ENCODE data around the gene NHLH1. TPM values are rescaled to one million over a fixed set of nuclear protein-coding genes. Genes with fewer than 3 reads are reported as not detected.
"Not testable (repeated sequence)": the region's sequence is repeated elsewhere in the genome, so short reads cannot be mapped to it uniquely, and the experiment has no call there.

Gene NHLH1
- total RNA-seq, 2 experiments from 2014 or later = 0.10 to 0.25 TPM

DNA sequence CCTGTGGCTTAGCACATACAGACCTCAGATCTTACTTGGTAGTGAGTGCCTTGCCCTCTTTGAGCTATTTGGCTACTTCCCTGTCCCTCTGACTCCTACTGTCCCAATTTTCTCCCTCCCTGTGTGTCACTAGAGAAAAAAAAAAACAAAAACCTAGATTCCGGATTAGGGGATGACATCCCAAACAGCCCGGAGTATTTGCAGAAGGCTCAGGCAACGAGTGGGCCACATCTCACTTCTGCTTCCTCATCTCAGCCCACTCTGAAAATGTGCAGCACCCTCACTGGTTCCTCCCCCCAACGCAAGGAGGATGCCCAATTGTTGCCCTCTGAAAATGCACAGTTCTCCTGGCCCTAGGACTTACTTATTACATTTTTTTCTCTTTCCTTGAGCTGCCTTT lies 4.9 kb downstream of the NHLH1 start:
- Mint-ChIP-seq H3K4me1 (peaks cover 24% of the 10 kb centered on the region), H3K9me3 (no peaks in the 10 kb centered on the region), H3K4me3 (no peak overlapping the region), H3K36me3 (ENCODE audit: low read depth) (no peaks in the 10 kb centered on the region), H3K27me3 (peaks cover 3% of the 10 kb centered on the region), H3K27ac (no peak overlapping the region)
- ChIA-PET POLR2A (no interaction called here), CTCF (interaction anchor here (0.5 to 2.1 kb wide), 7 partner anchors 19 to 468 kb away, joined by 3 to 4 read pairs (median 3); partner anchors contain the start of gene SLAMF6)
- DNase-seq = no peak

DNA sequence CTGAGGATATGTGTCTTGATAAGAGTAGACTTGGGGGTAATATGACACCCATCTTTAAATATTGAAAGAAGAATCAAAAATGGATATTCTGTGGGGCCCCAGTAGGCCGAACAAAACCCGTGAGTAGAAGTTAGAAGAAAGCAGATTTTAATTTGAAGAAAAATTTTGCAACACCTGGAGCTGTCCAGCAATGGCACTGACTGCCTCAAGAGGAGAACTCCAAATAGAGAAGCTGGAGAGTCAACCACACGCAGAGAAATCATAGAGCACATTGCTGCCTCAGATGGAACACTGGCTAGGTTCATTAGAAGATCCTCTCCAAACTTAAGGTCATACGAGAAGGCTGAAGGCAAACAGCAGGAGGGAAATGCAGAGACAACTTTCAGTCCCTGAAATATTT lies 6.8 kb downstream of the NHLH1 start:
- peaks cover 3% of the 10 kb centered on the region for H3K27me3 Mint-ChIP-seq
- no peak overlapping the region for H3K27ac Mint-ChIP-seq
- no peak for DNase-seq
- H3K4me1 Mint-ChIP-seq = peaks cover 15% of the 10 kb centered on the region
- ChIA-PET POLR2A (no interaction called here), CTCF (interaction anchor here (1.0 to 1.4 kb wide), 4 partner anchors 13 to 35 kb away, joined by 3 to 5 read pairs (median 3); no protein-coding TSS in a partner anchor)
- H3K9me3 Mint-ChIP-seq = no peaks in the 10 kb centered on the region
- no peaks in the 10 kb centered on the region for H3K36me3 Mint-ChIP-seq (ENCODE audit: low read depth)
- H3K4me3 Mint-ChIP-seq = no peak overlapping the region

DNA sequence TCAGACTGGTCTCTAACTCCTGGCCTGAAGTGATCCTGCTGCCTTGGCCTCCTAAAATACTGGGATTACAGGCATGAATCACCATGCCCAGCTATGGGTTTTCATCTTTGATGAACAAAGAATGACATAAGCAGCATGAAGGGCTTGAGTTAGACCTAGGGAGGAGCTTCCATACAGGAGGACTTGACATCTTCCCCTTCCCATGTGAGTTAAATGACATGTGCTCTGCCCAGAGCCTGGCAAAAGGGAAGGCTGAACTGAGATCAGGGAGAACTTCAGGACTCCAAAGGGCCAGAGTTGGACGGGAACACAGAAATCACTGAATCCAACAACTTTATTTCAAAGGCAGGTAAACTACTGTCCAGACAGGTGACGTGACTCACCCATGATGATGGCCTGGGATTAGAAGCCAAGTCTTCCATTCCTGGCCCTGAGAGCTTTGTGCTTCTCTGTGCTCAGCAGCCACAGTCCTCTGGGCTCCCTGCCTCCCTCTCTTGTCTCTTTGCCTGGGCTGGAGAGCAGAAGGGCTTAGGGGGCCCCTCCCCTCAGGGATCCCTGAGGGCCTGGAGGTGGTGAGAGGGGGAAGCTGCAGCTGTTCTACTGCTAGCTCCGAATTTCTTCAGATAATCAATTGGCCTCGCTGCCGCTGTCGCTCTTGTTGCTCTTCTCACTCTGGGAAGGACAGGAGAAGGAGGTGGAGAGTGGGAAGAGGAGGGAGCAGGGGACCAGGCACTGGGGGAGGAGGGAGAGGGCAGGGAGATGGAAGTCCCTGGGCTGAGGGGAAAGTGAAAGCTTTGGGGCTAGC lies 7.6 kb downstream of the NHLH1 start:
- no peak for DNase-seq
- H3K27ac Mint-ChIP-seq = no peak overlapping the region
- peaks cover 15% of the 10 kb centered on the region for H3K4me1 Mint-ChIP-seq
- no peak overlapping the region for H3K4me3 Mint-ChIP-seq
- ChIA-PET POLR2A (no interaction called here), CTCF (interaction anchor here (0.6 to 1.4 kb wide), 6 partner anchors 9 to 272 kb away, joined by 3 to 5 read pairs (median 3); no protein-coding TSS in a partner anchor)
- no peaks in the 10 kb centered on the region for H3K9me3 Mint-ChIP-seq
- H3K27me3 Mint-ChIP-seq = peaks cover 7% of the 10 kb centered on the region
- H3K36me3 Mint-ChIP-seq (ENCODE audit: low read depth) = no peaks in the 10 kb centered on the region

DNA sequence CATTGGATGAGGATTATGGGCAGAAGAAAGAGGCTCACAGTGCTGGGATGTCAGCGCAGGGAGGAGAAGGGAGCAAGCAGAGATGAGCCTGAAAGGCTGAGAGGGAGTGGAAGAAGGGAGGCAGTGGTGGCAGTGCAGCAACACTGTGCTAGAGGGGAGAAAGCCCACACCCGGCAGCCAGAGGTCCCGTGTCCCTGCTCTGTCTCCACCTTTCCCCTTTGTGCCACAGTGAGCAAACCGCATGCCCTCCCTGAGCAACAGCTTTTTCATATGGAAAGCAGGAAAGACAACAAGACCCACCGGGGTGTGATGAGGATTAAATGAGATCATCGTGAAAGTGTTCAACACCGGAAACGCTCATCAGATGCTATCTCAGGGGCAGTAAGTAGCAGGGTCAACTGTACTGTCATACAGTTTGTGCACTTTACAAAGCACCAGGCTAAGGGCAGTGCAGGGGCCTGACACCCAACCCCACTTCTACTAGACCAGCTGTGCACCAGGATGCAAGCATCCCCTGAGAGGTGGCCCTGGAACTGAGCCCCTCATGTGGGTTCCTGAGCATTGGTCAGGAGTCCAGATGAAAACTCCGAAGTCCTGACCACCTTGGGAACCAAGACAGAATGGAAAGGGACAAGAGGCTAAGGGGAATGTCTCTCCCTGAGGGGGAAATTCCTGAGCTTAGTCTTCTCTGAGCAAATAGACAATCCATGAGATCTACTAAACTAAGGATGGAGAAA lies 9.1 kb downstream of the NHLH1 start:
- peaks cover 6% of the 10 kb centered on the region for H3K27me3 Mint-ChIP-seq
- DNase-seq = peak; percentile 21
- no peaks in the 10 kb centered on the region for H3K9me3 Mint-ChIP-seq
- CTCF ChIA-PET = interaction anchor here (0.5 to 2.4 kb wide), 19 partner anchors 9 to 397 kb away, joined by 3 to 18 read pairs (median 5); partner anchors contain the start of gene NHLH1
- POLR2A ChIA-PET = no interaction called here
- H3K4me3 Mint-ChIP-seq = no peak overlapping the region
- H3K36me3 Mint-ChIP-seq (ENCODE audit: low read depth) = no peaks in the 10 kb centered on the region
- peaks cover 15% of the 10 kb centered on the region for H3K4me1 Mint-ChIP-seq
- H3K27ac Mint-ChIP-seq = peak overlapping the region; percentile 20

DNA sequence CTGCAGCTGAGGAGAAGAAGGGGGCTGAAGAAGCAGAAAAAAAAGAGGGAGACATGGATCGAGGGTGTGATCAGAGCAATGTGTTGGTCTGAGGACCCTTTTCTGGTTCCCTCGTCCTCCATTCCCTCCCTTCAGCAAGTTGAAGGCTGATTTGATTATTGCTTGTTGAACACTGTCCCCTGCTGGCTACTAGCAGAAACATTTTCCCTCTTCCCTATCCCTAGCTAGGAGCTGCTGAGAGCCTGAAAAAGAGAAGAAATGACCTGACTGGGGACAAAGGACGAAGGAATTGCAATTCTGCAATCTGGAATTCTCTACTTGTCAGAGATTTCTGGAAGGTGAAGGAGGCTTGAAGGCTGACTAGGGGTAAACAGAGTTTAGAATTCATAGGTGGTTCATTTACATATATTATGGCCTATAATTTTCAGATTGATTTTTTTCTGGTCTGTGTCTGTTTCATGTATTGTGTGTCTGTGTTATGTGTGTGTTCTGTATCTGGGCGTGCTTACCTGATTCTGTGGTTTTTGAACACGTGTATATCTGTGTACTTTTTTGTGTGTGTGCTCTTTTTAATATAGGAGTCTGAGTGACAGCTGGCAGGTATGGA lies 9.8 kb downstream of the NHLH1 start:
- H3K36me3 Mint-ChIP-seq (ENCODE audit: low read depth) = no peaks in the 10 kb centered on the region
- peaks cover 15% of the 10 kb centered on the region for H3K4me1 Mint-ChIP-seq
- peak; percentile 45 for DNase-seq
- POLR2A ChIA-PET = no interaction called here
- CTCF ChIA-PET = interaction anchor here (0.6 to 2.4 kb wide), 23 partner anchors 9 to 371 kb away, joined by 3 to 18 read pairs (median 4); partner anchors contain the start of gene NHLH1
- no peak overlapping the region for H3K27ac Mint-ChIP-seq
- H3K4me3 Mint-ChIP-seq = no peak overlapping the region
- H3K9me3 Mint-ChIP-seq = no peaks in the 10 kb centered on the region
- peaks cover 6% of the 10 kb centered on the region for H3K27me3 Mint-ChIP-seq

DNA sequence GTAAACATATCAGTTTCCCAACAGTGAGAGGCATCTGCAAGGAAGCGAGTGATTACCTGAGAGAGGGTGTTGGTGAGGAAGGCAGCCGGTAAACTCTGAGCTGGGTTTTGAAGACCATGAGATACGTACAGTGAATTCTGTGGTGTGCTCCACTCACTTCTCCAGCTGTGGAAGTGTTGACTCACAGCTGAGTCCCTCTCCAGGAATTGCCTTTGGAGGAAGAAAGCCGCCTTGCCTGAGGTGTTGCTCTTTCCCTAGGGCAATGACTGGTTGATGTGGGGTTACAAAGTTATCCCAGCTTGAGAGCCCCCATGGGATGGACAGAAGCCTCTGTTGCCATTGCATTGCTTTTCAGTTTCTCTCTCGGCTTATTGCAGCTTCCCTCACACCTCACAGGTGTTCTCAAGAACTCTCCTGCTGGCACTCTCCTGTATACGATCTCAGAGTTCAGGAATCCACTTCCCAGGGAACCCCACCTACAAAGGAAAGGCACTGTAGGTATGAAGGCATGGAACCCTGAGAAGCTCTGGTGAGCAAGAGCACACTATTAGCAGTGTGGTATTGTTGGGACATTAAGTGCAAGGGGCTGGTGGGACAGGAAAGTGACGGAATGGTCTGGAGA lies 10.8 kb downstream of the NHLH1 start:
- CTCF ChIA-PET = interaction anchor here (1.0 to 2.4 kb wide), 14 partner anchors 11 to 299 kb away, joined by 3 to 9 read pairs (median 5); partner anchors contain the start of gene NHLH1
- Mint-ChIP-seq H3K4me3 (no peak overlapping the region), H3K27ac (no peak overlapping the region), H3K27me3 (peaks cover 6% of the 10 kb centered on the region), H3K9me3 (no peaks in the 10 kb centered on the region), H3K36me3 (ENCODE audit: low read depth) (no peaks in the 10 kb centered on the region), H3K4me1 (peaks cover 15% of the 10 kb centered on the region)
- DNase-seq = no peak
- POLR2A ChIA-PET = no interaction called here

DNA sequence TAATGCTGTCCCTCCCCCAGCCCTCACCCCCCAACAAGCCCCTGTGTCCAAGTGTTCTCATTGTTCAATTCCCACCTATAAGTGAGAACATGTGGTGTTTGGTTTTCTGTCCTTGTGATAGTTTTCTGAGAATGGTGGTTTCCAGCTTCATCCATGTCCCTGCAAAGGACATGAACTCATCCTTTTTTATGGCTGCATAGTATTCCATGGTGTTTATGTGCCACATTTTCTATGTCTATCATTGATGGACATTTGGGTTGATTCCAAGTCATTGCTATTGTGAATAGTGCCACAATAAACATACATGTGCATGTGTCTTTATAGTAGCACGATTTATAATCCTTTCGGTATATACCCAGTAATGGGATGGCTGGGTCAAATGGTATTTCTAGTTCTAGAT lies 17.9 kb downstream of the NHLH1 start:
- DNase-seq; POLR2A ChIA-PET; H3K4me3 Mint-ChIP-seq; H3K4me1 Mint-ChIP-seq; H3K27ac Mint-ChIP-seq; H3K36me3 Mint-ChIP-seq (ENCODE audit: low read depth); CTCF ChIA-PET: not testable (repeated sequence)
- peaks cover 10% of the 10 kb centered on the region for H3K9me3 Mint-ChIP-seq
- peaks cover 38% of the 10 kb centered on the region for H3K27me3 Mint-ChIP-seq

DNA sequence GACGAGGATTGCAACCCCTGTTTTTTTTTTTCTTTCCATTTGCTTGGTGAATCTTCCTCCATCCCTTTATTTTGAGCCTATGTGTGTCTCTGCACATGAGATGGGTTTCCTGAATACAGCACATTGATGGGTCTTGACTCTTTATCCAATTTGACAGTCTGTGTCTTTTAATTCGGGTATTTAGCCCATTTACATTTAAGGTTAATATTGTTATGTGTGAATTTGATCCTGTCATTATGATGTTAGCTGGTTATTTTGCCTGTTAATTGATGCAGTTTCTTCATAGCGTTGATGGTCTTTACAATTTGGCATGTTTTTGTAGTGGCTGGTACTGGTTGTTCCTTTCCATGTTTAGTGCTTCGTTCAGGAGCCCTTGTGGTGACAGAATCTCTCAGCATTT lies 21.5 kb downstream of the NHLH1 start:
- Mint-ChIP-seq H3K27me3 (peaks cover 47% of the 10 kb centered on the region), H3K9me3 (peaks cover 10% of the 10 kb centered on the region)
- H3K4me3 Mint-ChIP-seq; H3K4me1 Mint-ChIP-seq; H3K36me3 Mint-ChIP-seq (ENCODE audit: low read depth); H3K27ac Mint-ChIP-seq; DNase-seq; POLR2A ChIA-PET: not testable (repeated sequence)
- CTCF ChIA-PET = interaction anchor here (0.6 to 0.7 kb wide), 2 partner anchors 223 to 287 kb away, joined by 3 to 4 read pairs; no protein-coding TSS in a partner anchor

DNA sequence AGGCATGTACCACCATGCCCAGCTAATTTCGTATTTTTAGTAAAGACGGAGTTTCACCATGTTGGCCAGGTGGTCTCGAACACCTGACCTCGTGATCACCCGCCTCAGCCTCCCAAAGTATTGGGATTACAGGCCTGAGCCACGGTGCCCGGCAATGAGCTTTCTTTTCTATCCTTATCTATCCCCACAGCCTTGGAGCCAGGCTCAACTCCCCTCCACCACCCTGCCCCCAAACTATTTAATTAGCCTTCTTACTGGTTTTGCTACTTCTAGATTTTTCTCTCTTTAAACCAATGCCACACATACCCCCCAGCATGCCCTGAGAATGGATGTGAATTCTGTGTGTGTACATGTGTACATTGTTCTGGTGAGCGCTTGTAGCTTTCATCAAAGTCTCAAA lies 27.8 kb downstream of the NHLH1 start:
- no peaks in the 10 kb centered on the region for H3K9me3 Mint-ChIP-seq
- H3K27ac Mint-ChIP-seq = no peak overlapping the region
- ChIA-PET CTCF (interaction anchor here (0.6 to 2.0 kb wide), 4 partner anchors 14 to 289 kb away, joined by 3 to 6 read pairs (median 3); no protein-coding TSS in a partner anchor), POLR2A (no interaction called here)
- DNase-seq = no peak
- H3K36me3 Mint-ChIP-seq (ENCODE audit: low read depth) = no peaks in the 10 kb centered on the region
- peaks cover 27% of the 10 kb centered on the region for H3K27me3 Mint-ChIP-seq
- H3K4me1 Mint-ChIP-seq = peaks cover 2% of the 10 kb centered on the region
- H3K4me3 Mint-ChIP-seq = no peak overlapping the region

DNA sequence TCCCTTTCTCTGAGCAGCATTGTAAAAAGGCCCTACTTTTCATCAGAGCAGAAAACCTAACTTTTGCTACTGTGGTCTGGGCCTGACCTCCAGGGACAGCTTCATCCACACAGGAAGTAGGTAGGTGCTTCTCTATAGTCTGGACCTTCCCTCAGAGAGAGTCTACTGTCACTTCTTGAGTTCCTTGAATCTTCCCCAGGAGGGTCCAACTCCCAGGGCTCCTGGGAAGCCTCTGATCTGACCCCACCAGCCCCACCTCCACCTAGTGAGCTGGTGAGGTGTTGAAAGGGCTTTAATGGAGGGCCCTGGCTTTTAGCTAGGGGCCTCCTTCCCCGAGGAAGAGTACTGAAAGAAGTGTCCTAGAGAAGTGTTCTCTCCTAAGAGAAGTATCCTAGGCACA lies 30.8 kb downstream of the NHLH1 start:
- ChIA-PET CTCF (interaction anchor here (1.2 kb wide), 1 partner anchor 16 kb away, joined by 3 read pairs; no protein-coding TSS in a partner anchor), POLR2A (no interaction called here)
- peaks cover 2% of the 10 kb centered on the region for H3K4me1 Mint-ChIP-seq
- no peak for DNase-seq
- H3K27ac Mint-ChIP-seq = no peak overlapping the region
- no peaks in the 10 kb centered on the region for H3K36me3 Mint-ChIP-seq (ENCODE audit: low read depth)
- H3K9me3 Mint-ChIP-seq = no peaks in the 10 kb centered on the region
- H3K27me3 Mint-ChIP-seq = peaks cover 33% of the 10 kb centered on the region
- no peak overlapping the region for H3K4me3 Mint-ChIP-seq

DNA sequence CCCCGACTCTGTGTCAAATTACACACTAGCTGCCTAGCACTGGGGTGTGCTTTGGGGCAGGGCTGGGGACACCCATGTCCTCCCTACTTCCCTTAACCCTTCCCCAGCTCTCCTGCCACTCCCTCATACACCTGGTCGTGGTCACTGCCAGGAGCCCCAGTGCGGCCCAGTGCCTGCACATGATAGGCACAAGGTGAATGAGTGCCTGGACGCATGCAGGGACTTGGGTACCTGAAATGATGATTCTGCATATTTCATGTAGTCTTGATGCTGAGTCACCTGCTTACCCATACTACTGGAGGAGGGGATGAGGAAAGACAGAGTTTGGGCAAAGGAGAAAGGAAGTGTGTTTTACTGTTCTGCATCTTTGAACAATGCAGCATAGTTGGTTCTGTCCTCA lies 32.0 kb downstream of the NHLH1 start:
- no peak overlapping the region for H3K27ac Mint-ChIP-seq
- no peaks in the 10 kb centered on the region for H3K9me3 Mint-ChIP-seq
- peak; percentile 5 for DNase-seq
- H3K36me3 Mint-ChIP-seq (ENCODE audit: low read depth) = no peaks in the 10 kb centered on the region
- H3K27me3 Mint-ChIP-seq = peaks cover 36% of the 10 kb centered on the region
- H3K4me3 Mint-ChIP-seq = no peak overlapping the region
- CTCF ChIA-PET = no interaction called here
- peaks cover 2% of the 10 kb centered on the region for H3K4me1 Mint-ChIP-seq
- POLR2A ChIA-PET = no interaction called here

DNA sequence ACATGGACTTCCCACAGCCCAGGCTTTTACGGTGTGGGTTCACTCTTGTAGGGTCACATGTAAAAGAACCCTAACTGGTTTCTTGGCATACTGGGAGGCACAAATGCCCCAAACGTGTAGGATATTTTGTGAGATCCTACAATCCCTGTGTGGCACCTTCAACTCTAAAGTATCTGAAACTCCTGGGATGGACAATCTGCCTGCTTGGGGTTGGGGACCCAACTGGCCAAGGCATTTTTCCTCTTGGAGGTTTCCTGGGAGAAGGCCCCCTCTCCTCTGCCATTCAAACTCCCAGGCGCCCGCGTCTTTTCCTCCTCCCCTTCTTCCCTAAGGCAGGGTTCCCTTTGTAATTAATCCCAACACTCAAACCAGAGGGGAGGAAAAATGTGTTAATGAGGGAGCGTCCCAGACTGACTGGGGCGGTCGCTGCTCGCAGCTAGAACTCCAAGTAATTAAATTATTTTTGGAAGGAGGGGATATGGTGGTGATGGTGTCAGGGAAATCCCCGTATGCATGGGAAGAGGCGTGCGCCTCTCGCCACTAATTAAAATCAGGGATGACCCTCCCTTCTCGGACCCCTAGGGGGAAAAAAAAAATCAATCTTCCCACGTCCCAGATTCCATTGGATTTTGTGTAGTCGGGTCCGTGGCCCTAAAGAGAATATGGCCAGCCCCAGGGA lies 32.8 kb downstream of the NHLH1 start:
- Mint-ChIP-seq H3K9me3 (no peaks in the 10 kb centered on the region), H3K27ac (no peak overlapping the region), H3K36me3 (ENCODE audit: low read depth) (no peaks in the 10 kb centered on the region), H3K4me1 (peaks cover 2% of the 10 kb centered on the region), H3K27me3 (peaks cover 35% of the 10 kb centered on the region), H3K4me3 (no peak overlapping the region)
- POLR2A ChIA-PET = no interaction called here
- CTCF ChIA-PET = no interaction called here
- DNase-seq = no peak
